H9 (cell line): ENCODE measurements around the gene MBD3L1. TPM values are rescaled to one million over a fixed set of nuclear protein-coding genes. Genes with fewer than 3 reads are reported as not detected.

Experiments used
- DNase-seq: peaks from one replicate; pipeline ENCODE4 v3.0.0-alpha.2; 2017
- H2AFZ ChIP-seq: one replicate; pipeline ENCODE4 v1.6.1; 2013; ENCODE audit warnings: mild to moderate bottlenecking, low read length, control low read depth, moderate library complexity
- H2AK5ac ChIP-seq: 2 replicates; pipeline ENCODE4 v1.6.1; 2013; ENCODE audit warnings: low read length, control low read depth, mixed read lengths; ENCODE audit not compliant: insufficient read length
- H2BK120ac ChIP-seq: one replicate; pipeline ENCODE4 v1.6.1; 2013; ENCODE audit warnings: low read depth, mild to moderate bottlenecking, low read length, control low read depth, inconsistent platforms; ENCODE audit not compliant: poor library complexity, severe bottlenecking
- H2BK12ac ChIP-seq: 2 replicates; pipeline ENCODE4 v1.6.1; 2013; ENCODE audit warnings: low read length, control low read depth, mixed read lengths, low read depth; ENCODE audit not compliant: insufficient read length
- H2BK15ac ChIP-seq: 2 replicates; pipeline ENCODE4 v1.6.1; 2013; ENCODE audit warnings: low read depth, low read length, control low read depth
- H2BK20ac ChIP-seq: one replicate; pipeline ENCODE4 v1.6.1; 2013; ENCODE audit warnings: low read depth, mild to moderate bottlenecking, low read length, control low read depth, inconsistent platforms; ENCODE audit not compliant: poor library complexity, severe bottlenecking
- H2BK5ac ChIP-seq: 2 replicates; pipeline ENCODE4 v1.6.1; 2013; ENCODE audit warnings: low read length, control low read depth, mixed read lengths; ENCODE audit not compliant: insufficient read length
- H3K14ac ChIP-seq: 2 replicates; pipeline ENCODE4 v1.6.1; 2013; ENCODE audit warnings: low read length, control low read depth; ENCODE audit not compliant: insufficient read depth
- H3K18ac ChIP-seq: 2 replicates; pipeline ENCODE4 v1.6.1; 2013; ENCODE audit warnings: low read depth, mild to moderate bottlenecking, mixed read lengths, low read length, control low read depth; ENCODE audit not compliant: insufficient read length
- H3K23ac ChIP-seq: 2 replicates; pipeline ENCODE4 v1.6.1; 2013; ENCODE audit warnings: low read length, control low read depth, mixed read lengths, low read depth; ENCODE audit not compliant: insufficient read length
- H3K23me2 ChIP-seq: 2 replicates; pipeline ENCODE4 v1.6.1; 2013; ENCODE audit warnings: low read depth, mild to moderate bottlenecking, mixed read lengths, low read length, control low read depth; ENCODE audit not compliant: insufficient read length, poor library complexity, severe bottlenecking
- H3K27ac ChIP-seq: 2 replicates; pipeline ENCODE4 v1.5.1; 2013; ENCODE audit warnings: low read length, control low read depth, mixed read lengths, low read depth; ENCODE audit not compliant: insufficient read length
- H3K27me3 ChIP-seq: 2 replicates; pipeline ENCODE4 v1.6.1; 2013; ENCODE audit warnings: low read length, control low read depth, inconsistent platforms; ENCODE audit not compliant: insufficient read depth
- H3K4ac ChIP-seq: 2 replicates; pipeline ENCODE4 v1.6.1; 2013; ENCODE audit warnings: low read depth, mild to moderate bottlenecking, control low read depth, inconsistent platforms, low read length, moderate library complexity
- H3K4me1 ChIP-seq: 2 replicates; pipeline ENCODE4 v1.6.1; 2013; ENCODE audit warnings: low read length, control low read depth, inconsistent platforms; ENCODE audit not compliant: insufficient read depth
- H3K4me2 ChIP-seq: 2 replicates; pipeline ENCODE4 v1.6.1; 2013; ENCODE audit warnings: low read length, control low read depth, mixed read lengths; ENCODE audit not compliant: insufficient read length, insufficient read depth
- H3K56ac ChIP-seq: 2 replicates; pipeline ENCODE4 v1.6.1; 2013; ENCODE audit warnings: low read depth, mild to moderate bottlenecking, mixed read lengths, low read length, control low read depth; ENCODE audit not compliant: insufficient read length
- H3K79me1 ChIP-seq: 2 replicates; pipeline ENCODE4 v1.6.1; 2013; ENCODE audit warnings: low read depth, mild to moderate bottlenecking, moderate library complexity, low read length, control low read depth, inconsistent platforms; ENCODE audit not compliant: insufficient read depth, poor library complexity, severe bottlenecking
- H3K79me2 ChIP-seq: 2 replicates; pipeline ENCODE4 v1.6.1; 2013; ENCODE audit warnings: low read length, control low read depth, inconsistent platforms; ENCODE audit not compliant: insufficient read depth
- H3K9ac ChIP-seq: 2 replicates; pipeline ENCODE4 v1.6.1; 2013; ENCODE audit warnings: low read length, control low read depth, mixed read lengths; ENCODE audit not compliant: insufficient read length; ENCODE audit errors: extremely low read depth
- H3K9me3 ChIP-seq: one replicate; pipeline ENCODE4 v1.6.1; 2013; ENCODE audit warnings: low read depth, low read length, inconsistent platforms; ENCODE audit not compliant: control insufficient read depth
- H3T11ph ChIP-seq: one replicate; pipeline ENCODE4 v1.6.1; 2013; ENCODE audit warnings: mild to moderate bottlenecking, low read length, control low read depth, inconsistent platforms
- H4K20me1 ChIP-seq: one replicate; pipeline ENCODE4 v1.6.1; 2013; ENCODE audit not compliant: control insufficient read depth, insufficient read length, insufficient read depth
- H4K5ac ChIP-seq: 2 replicates; pipeline ENCODE4 v1.6.1; 2013; ENCODE audit warnings: low read depth, mild to moderate bottlenecking, mixed read lengths, low read length, control low read depth; ENCODE audit not compliant: insufficient read length
- H4K8ac ChIP-seq: replicated peaks from 2 replicates; pipeline ENCODE4 v1.6.1; 2013; ENCODE audit warnings: low read length, control low read depth, mixed read lengths, low read depth; ENCODE audit not compliant: insufficient read length
- H4K91ac ChIP-seq: 2 replicates; pipeline ENCODE4 v1.6.1; 2013; ENCODE audit warnings: low read depth, mild to moderate bottlenecking, moderate library complexity, mixed read lengths, low read length, control low read depth; ENCODE audit not compliant: insufficient read length
- H3K27ac Mint-ChIP-seq, 3 experiments: 2 replicates in 2 of 3; 3 replicates in 1 of 3; pipeline ENCODE4 v1.8.0; 2020 to 2021; ENCODE audit warnings: mixed read lengths in 3 of 3, mild to moderate bottlenecking in 1 of 3, moderate library complexity in 1 of 3
- H3K27me3 Mint-ChIP-seq: 2 replicates; pipeline ENCODE4 v1.8.0; 2021; ENCODE audit warnings: low read depth, mild to moderate bottlenecking, moderate library complexity, mixed read lengths
- H3K36me3 Mint-ChIP-seq, 3 experiments: 2 replicates in 2 of 3; 3 replicates in 1 of 3; pipeline ENCODE4 v1.8.0; 2020 to 2021; ENCODE audit warnings: low read depth in 3 of 3, mixed read lengths in 3 of 3; ENCODE audit not compliant: insufficient read depth in 1 of 3
- H3K4me1 Mint-ChIP-seq, 2 experiments: 2 replicates each; pipeline ENCODE4 v1.8.0; 2020; ENCODE audit warnings: mixed read lengths in 2 of 2
- H3K4me3 Mint-ChIP-seq, 2 experiments: 2 replicates in 1 of 2; 3 replicates in 1 of 2; pipeline ENCODE4 v1.8.0; 2020 to 2021; ENCODE audit warnings: mild to moderate bottlenecking in 2 of 2, mixed read lengths in 2 of 2, moderate library complexity in 1 of 2
- H3K9me3 Mint-ChIP-seq, 2 experiments: 2 replicates in 1 of 2; 3 replicates in 1 of 2; pipeline ENCODE4 v1.8.0; 2020; ENCODE audit warnings: mild to moderate bottlenecking in 2 of 2, mixed read lengths in 2 of 2, moderate library complexity in 1 of 2
- CTCF ChIP-seq: fragments of 200-600 bp; sonication (generic); conservative IDR thresholded peaks from 3 replicates; pipeline ENCODE4 v1.8.0; 2021; ENCODE audit warnings: antibody characterized with exemption, mild to moderate bottlenecking
- total RNA-seq: library from RNA; stranded (reverse); gene quantifications from 2 replicates; pipeline ENCODE4 v1.2.1, GENCODE V29; 2021

The MBD3L1 gene
- total RNA-seq, 1 experiment from 2014 or later = not detected

GRCh38 chr19:8881512-8881911, 49.3 kb downstream of the MBD3L1 start:
- no peaks in the 10 kb centered on the region for H3K4me1 ChIP-seq
- H3K23me2 ChIP-seq = no peaks in the 10 kb centered on the region
- H2AFZ ChIP-seq = no peak overlapping the region
- TF ChIP-seq CTCF = no peak
- H3K27ac ChIP-seq = no peak overlapping the region
- H4K20me1 ChIP-seq = no peaks in the 10 kb centered on the region
- no peak overlapping the region for H2AK5ac ChIP-seq
- H3K14ac ChIP-seq = no peak overlapping the region
- H3K79me1 ChIP-seq = no peaks in the 10 kb centered on the region
- H3K9ac ChIP-seq = no peak overlapping the region
- H4K5ac ChIP-seq = no peak overlapping the region
- no peaks in the 10 kb centered on the region for H3K27me3 ChIP-seq
- no peak overlapping the region for H2BK5ac ChIP-seq
- H3K23ac ChIP-seq = no peak overlapping the region
- no peak overlapping the region for H3K4ac ChIP-seq
- no peak overlapping the region for H3K18ac ChIP-seq
- Mint-ChIP-seq H3K4me3 (no peak overlapping the region), H3K9me3 (peaks cover 38 to 62% of the 10 kb centered on the region in 2 experiments), H3K27me3 (peaks cover 4% of the 10 kb centered on the region), H3K4me1 (no peaks in the 10 kb centered on the region), H3K27ac (no peak overlapping the region), H3K36me3 (peaks cover 5 to 38% (median 13%) of the 10 kb centered on the region in 3 experiments; a peak in 5 of 7 replicates)
- H3K4me2 ChIP-seq = no peak overlapping the region
- H3K56ac ChIP-seq = no peak overlapping the region
- H3K79me2 ChIP-seq = no peaks in the 10 kb centered on the region
- H3T11ph ChIP-seq = no peak overlapping the region
- H3K9me3 ChIP-seq = peaks cover 90% of the 10 kb centered on the region
- no peak overlapping the region for H2BK120ac ChIP-seq
- DNase-seq = no peak
- no peak overlapping the region for H4K91ac ChIP-seq
- no peak overlapping the region for H2BK20ac ChIP-seq
- H2BK12ac ChIP-seq = no peak overlapping the region
- no peak overlapping the region for H4K8ac ChIP-seq
- no peak overlapping the region for H2BK15ac ChIP-seq
